Keratinocyte (primary cell): ENCODE measurements around the gene NPIPB8. TPM values are rescaled to one million over a fixed set of nuclear protein-coding genes. Genes with fewer than 3 reads are reported as not detected.
"Not testable (repeated sequence)": the region's sequence is repeated elsewhere in the genome, so short reads cannot be mapped to it uniquely, and the experiment has no call there.

Experiments used
- DNase-seq: peaks from one replicate; pipeline ENCODE4 v3.0.0-alpha.2; 2011; ENCODE audit warnings: low read depth, missing footprints, low spot score
- FAIRE-seq: peaks from 2 replicates; lab custom pipeline; 2011; peaks lifted over from hg19 to GRCh38; lab: Jason Lieb, UNC
- H2AFZ ChIP-seq: 2 replicates; pipeline ENCODE4 v1.6.0; 2012; ENCODE audit warnings: low read length, control low read depth, inconsistent platforms; ENCODE audit not compliant: control insufficient read depth
- H3K27ac ChIP-seq: 2 replicates; pipeline ENCODE4 v1.5.1; 2011; ENCODE audit warnings: low read length; ENCODE audit not compliant: control insufficient read depth, insufficient read depth
- H3K27me3 ChIP-seq: 3 replicates; pipeline ENCODE4 v1.6.0; 2011; ENCODE audit warnings: low read length; ENCODE audit not compliant: control insufficient read depth, insufficient read depth; ENCODE audit errors: extremely low read depth
- H3K36me3 ChIP-seq, 2 experiments: 2 replicates in 1 of 2; 3 replicates in 1 of 2; pipeline ENCODE4 v1.5.1; 2011; ENCODE audit warnings: low read length in 2 of 2, mild to moderate bottlenecking in 1 of 2; ENCODE audit not compliant: control insufficient read depth in 2 of 2, insufficient read depth in 2 of 2; ENCODE audit errors: extremely low read depth in 1 of 2
- H3K4me1 ChIP-seq: 3 replicates; pipeline ENCODE4 v1.5.1; 2011; ENCODE audit warnings: low read length; ENCODE audit not compliant: control insufficient read depth, insufficient read depth; ENCODE audit errors: extremely low read depth
- H3K4me2 ChIP-seq: 3 replicates; pipeline ENCODE4 v1.6.0; 2011; ENCODE audit warnings: low read depth, low read length; ENCODE audit not compliant: control insufficient read depth, insufficient read depth; ENCODE audit errors: extremely low read depth
- H3K4me3 ChIP-seq, 3 experiments: fragments of 200-600 bp in 1 of 3; sonication (generic) in 1 of 3; 2 replicates in 2 of 3; 3 replicates in 1 of 3; pipeline ENCODE4 v1.5.1; 2011 to 2016; ENCODE audit warnings: low read length in 3 of 3, mild to moderate bottlenecking in 3 of 3, control low read depth in 2 of 3, inconsistent platforms in 1 of 3, low read depth in 1 of 3, mixed read lengths in 1 of 3, mixed run types in 1 of 3, moderate library complexity in 1 of 3; ENCODE audit not compliant: control insufficient read depth in 2 of 3, insufficient read depth in 2 of 3; ENCODE audit errors: extremely low read depth in 1 of 3
- H3K79me2 ChIP-seq: 2 replicates; pipeline ENCODE4 v1.6.0; 2012; ENCODE audit warnings: low read length; ENCODE audit not compliant: control insufficient read depth, insufficient read depth
- H3K9ac ChIP-seq: 3 replicates; pipeline ENCODE4 v1.6.0; 2011; ENCODE audit warnings: low read length; ENCODE audit not compliant: control insufficient read depth, insufficient read depth; ENCODE audit errors: extremely low read depth
- H3K9me1 ChIP-seq: 3 replicates; pipeline ENCODE4 v1.6.0; 2011; ENCODE audit warnings: low read length; ENCODE audit not compliant: control insufficient read depth, insufficient read depth; ENCODE audit errors: extremely low read depth
- H3K9me3 ChIP-seq: 2 replicates; pipeline ENCODE4 v1.5.1; 2012; ENCODE audit warnings: low read depth, low read length; ENCODE audit not compliant: control insufficient read depth
- H4K20me1 ChIP-seq: 3 replicates; pipeline ENCODE4 v1.6.0; 2011; ENCODE audit warnings: low read length; ENCODE audit not compliant: control insufficient read depth, insufficient read depth; ENCODE audit errors: extremely low read depth
- dilution Hi-C: fragments of 300-500 bp; cut with MboI; formaldehyde crosslinking; loops from one replicate; pipeline ENCODE4 v1.7.0; 2020; ENCODE audit warnings: low sequenced_read_pairs; ENCODE audit not compliant: extremely low pct_ligation_motif_present
- polyA plus RNA-seq, 5 experiments: library from polyadenylated mRNA; depleted of rRNA in 3 of 5; stranded (reverse) in 3 of 5; stranded (forward) in 1 of 5; unstranded in 1 of 5; fragments of >200 nt; gene quantifications; 1 replicate in 1 of 5; 2 replicates in 3 of 5; 3 replicates in 1 of 5; pipeline versions ENCODE4 v1.2.1 to v1.2.3, GENCODE V29; 2011 to 2012; ENCODE audit warnings: missing spikeins in 2 of 5, low read depth in 1 of 5, low replicate concordance in 1 of 5

Gene NPIPB8
- polyA plus RNA-seq, 1 donor (not counting 4 experiments of a cell fraction or from before 2014, with no cell fraction given) = 0.41 TPM

DNA sequence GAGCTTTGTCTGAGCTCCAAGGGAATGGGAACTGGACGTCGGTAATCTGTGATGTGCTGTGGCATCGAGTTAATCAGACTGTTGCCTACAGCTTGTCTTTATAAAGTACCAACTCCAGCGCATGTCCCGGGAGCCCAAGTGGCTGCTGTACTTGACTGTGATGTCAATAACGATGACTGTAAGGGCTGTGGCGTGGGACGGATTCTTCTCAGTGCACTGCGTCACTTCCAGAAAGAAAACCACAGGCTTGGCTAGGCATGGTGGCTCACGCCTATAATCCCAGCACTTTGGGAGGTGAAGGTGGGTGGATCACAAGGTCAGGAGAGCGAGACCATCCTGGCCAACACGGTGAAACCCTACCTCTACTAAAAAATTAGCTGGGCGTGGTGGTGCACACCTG is 51.6 kb downstream of the NPIPB8 start:
- H3K36me3 ChIP-seq, FAIRE-seq, H3K27ac ChIP-seq, H3K79me2 ChIP-seq, H3K4me3 ChIP-seq, dilution Hi-C loops, H3K4me1 ChIP-seq, H3K4me2 ChIP-seq, H3K9me3 ChIP-seq, DNase-seq, H3K9me1 ChIP-seq, H4K20me1 ChIP-seq, H2AFZ ChIP-seq, H3K9ac ChIP-seq, H3K27me3 ChIP-seq: not testable (repeated sequence)

DNA sequence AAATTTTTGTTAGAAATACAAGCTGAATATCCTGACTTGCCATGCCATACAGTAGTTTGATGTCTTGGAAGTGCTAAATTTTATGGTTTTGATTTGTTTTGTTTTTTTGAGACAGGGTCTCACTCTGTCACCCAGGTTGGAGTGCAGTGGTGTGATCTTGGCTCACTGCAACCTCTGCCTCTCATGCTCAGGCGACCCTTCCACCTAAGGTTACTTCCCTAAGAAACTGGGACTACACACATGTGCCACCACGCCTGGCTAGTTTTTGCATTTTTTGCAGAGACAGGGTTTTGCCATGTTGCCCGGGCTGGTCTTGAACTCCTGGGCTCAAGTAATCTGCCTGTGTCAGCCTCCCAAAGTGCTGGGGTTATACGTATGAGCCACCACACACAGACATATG is 53.9 kb downstream of the NPIPB8 start:
- H3K79me2 ChIP-seq, dilution Hi-C loops, H3K9me3 ChIP-seq, H3K36me3 ChIP-seq, H3K9ac ChIP-seq, H3K27me3 ChIP-seq, H3K9me1 ChIP-seq, H4K20me1 ChIP-seq, H3K27ac ChIP-seq, H3K4me3 ChIP-seq, H2AFZ ChIP-seq, DNase-seq, H3K4me2 ChIP-seq, FAIRE-seq, H3K4me1 ChIP-seq: not testable (repeated sequence)

GRCh38 chr16:28693257-28693950 is 55.5 kb downstream of the NPIPB8 start:
- H3K9me1 ChIP-seq, H2AFZ ChIP-seq, DNase-seq, H4K20me1 ChIP-seq, H3K27me3 ChIP-seq, dilution Hi-C loops, H3K79me2 ChIP-seq, H3K9ac ChIP-seq, H3K9me3 ChIP-seq, H3K27ac ChIP-seq, FAIRE-seq, H3K4me2 ChIP-seq, H3K4me1 ChIP-seq, H3K36me3 ChIP-seq, H3K4me3 ChIP-seq: not testable (repeated sequence)

GRCh38 chr16:28699792-28700191 is 61.9 kb downstream of the NPIPB8 start:
- H3K4me1 ChIP-seq, H4K20me1 ChIP-seq, H3K79me2 ChIP-seq, H3K27me3 ChIP-seq, H3K4me2 ChIP-seq, DNase-seq, H3K9me3 ChIP-seq, H3K36me3 ChIP-seq, FAIRE-seq, H3K9me1 ChIP-seq, dilution Hi-C loops, H3K4me3 ChIP-seq, H3K27ac ChIP-seq, H3K9ac ChIP-seq, H2AFZ ChIP-seq: not testable (repeated sequence)

GRCh38 chr16:28700349-28700748 is 62.5 kb downstream of the NPIPB8 start:
- H3K27ac ChIP-seq, DNase-seq, H3K36me3 ChIP-seq, H3K79me2 ChIP-seq, H4K20me1 ChIP-seq, H3K27me3 ChIP-seq, H3K9me1 ChIP-seq, H2AFZ ChIP-seq, H3K9ac ChIP-seq, dilution Hi-C loops, H3K4me3 ChIP-seq, FAIRE-seq, H3K9me3 ChIP-seq, H3K4me2 ChIP-seq, H3K4me1 ChIP-seq: not testable (repeated sequence)
